ENCODE measurements around the gene PARVA.
"Not testable (repeated sequence)": the region's sequence is repeated elsewhere in the genome, so short reads cannot be mapped to it uniquely, and the experiment has no call there.

Gene PARVA

GRCh38 chr11:12506404-12506921 is 129.1 kb downstream of the PARVA start:
- no peak for DNase-seq

GRCh38 chr11:12507391-12507790 is 130.0 kb downstream of the PARVA start:
- DNase-seq: no peak

GRCh38 chr11:12508151-12508751 is 130.9 kb downstream of the PARVA start:
- DNase-seq: no peak

- DNase-seq: no peak
Measured at GRCh38 chr11:12509371-12509770, 132.0 kb downstream of the PARVA start.

GRCh38 chr11:12512132-12512531 is 134.8 kb downstream of the PARVA start:
- no peak for DNase-seq

GRCh38 chr11:12512826-12513395 is 135.5 kb downstream of the PARVA start:
- no peak for DNase-seq

GRCh38 chr11:12516387-12517105 is 139.2 kb downstream of the PARVA start:
- no peak for DNase-seq

GRCh38 chr11:12517306-12517705 is 139.9 kb downstream of the PARVA start:
- DNase-seq: no peak

- no peak for DNase-seq
Measured at GRCh38 chr11:12517741-12518140, 140.4 kb downstream of the PARVA start.

GRCh38 chr11:12518606-12519385 is 141.4 kb downstream of the PARVA start:
- no peak for DNase-seq

GRCh38 chr11:12520054-12520453 is 142.7 kb downstream of the PARVA start:
- DNase-seq: no peak

GRCh38 chr11:12520576-12520975 is 143.2 kb downstream of the PARVA start:
- DNase-seq: not testable (repeated sequence)

GRCh38 chr11:12523180-12523924 is 146.0 kb downstream of the PARVA start:
- no peak for DNase-seq

GRCh38 chr11:12524865-12525264 is 147.5 kb downstream of the PARVA start:
- DNase-seq: no peak

GRCh38 chr11:12525466-12526055 is 148.2 kb downstream of the PARVA start:
- no peak for DNase-seq

GRCh38 chr11:12526789-12527188 is 149.4 kb downstream of the PARVA start:
- DNase-seq: no peak

- no peak for DNase-seq
Measured at GRCh38 chr11:12528487-12528886, 151.1 kb downstream of the PARVA start.

GRCh38 chr11:12529041-12529440 is 151.7 kb downstream of the PARVA start:
- no peak for DNase-seq

- no peak for DNase-seq
Measured at GRCh38 chr11:12529793-12530192, 152.4 kb downstream of the PARVA start.

GRCh38 chr11:12531020-12531419 is 153.6 kb downstream of the PARVA start:
- DNase-seq: no peak

- no peak for DNase-seq
Measured at GRCh38 chr11:12531681-12532080, 154.3 kb downstream of the PARVA start.

- no peak for DNase-seq
Measured at GRCh38 chr11:12532580-12532979, 155.2 kb downstream of the PARVA start.

Measured in hematopoietic multipotent progenitor cell treated with erythropoietin and hydrocortisone succinate and interleukin-3 and kit ligand, for 4 days (in vitro differentiated cells).